Mesothelial cell of epicardium (in vitro differentiated cells): ENCODE results near the gene PRKN. TPM values are rescaled to one million over a fixed set of nuclear protein-coding genes. Genes with fewer than 3 reads are reported as not detected.

ENCODE experiments used
- DNase-seq, 2 experiments: peaks; one replicate each; pipeline ENCODE4 v3.0.0; 2021; ENCODE audit warnings: low spot score in 2 of 2; ENCODE audit not compliant: unreplicated experiment in 2 of 2
- H3K27ac Mint-ChIP-seq: 2 replicates; pipeline ENCODE4 v1.8.0; 2021; ENCODE audit warnings: mixed read lengths
- H3K27me3 Mint-ChIP-seq: 2 replicates; pipeline ENCODE4 v1.8.0; 2021; ENCODE audit warnings: low read depth, mixed read lengths
- H3K36me3 Mint-ChIP-seq: 2 replicates; pipeline ENCODE4 v1.8.0; 2021; ENCODE audit warnings: mixed read lengths
- H3K4me1 Mint-ChIP-seq: 2 replicates; pipeline ENCODE4 v1.8.0; 2021; ENCODE audit warnings: mixed read lengths
- H3K4me3 Mint-ChIP-seq: 2 replicates; pipeline ENCODE4 v1.8.0; 2021; ENCODE audit warnings: mild to moderate bottlenecking, moderate library complexity, mixed read lengths
- H3K9me3 Mint-ChIP-seq: 2 replicates; pipeline ENCODE4 v1.8.0; 2021; ENCODE audit warnings: mixed read lengths
- CTCF ChIP-seq: fragments of 200-600 bp; sonication (generic); IDR thresholded peaks from one replicate; pipeline ENCODE4 v1.5.0; 2021; ENCODE audit warnings: antibody characterized with exemption; ENCODE audit not compliant: unreplicated experiment
- total RNA-seq: library from RNA; stranded (reverse); gene quantifications from 3 replicates; pipeline ENCODE4 v1.2.1, GENCODE V29; 2021

The PRKN gene
- total RNA-seq, 1 donor from 2014 or later = 7.6 TPM

- H3K36me3 Mint-ChIP-seq = no peaks in the 10 kb centered on the region
- peaks cover 7% of the 10 kb centered on the region for H3K4me1 Mint-ChIP-seq
- TF ChIP-seq CTCF = no peak
- no peaks in the 10 kb centered on the region for H3K9me3 Mint-ChIP-seq
- peak overlapping the region; percentile 0 for H3K27ac Mint-ChIP-seq
- H3K27me3 Mint-ChIP-seq = no peaks in the 10 kb centered on the region
- no peak overlapping the region for H3K4me3 Mint-ChIP-seq
- DNase-seq = no peak
Measured at GRCh38 chr6:162157167-162157870, 570.2 kb downstream of the PRKN start.

- H3K4me3 Mint-ChIP-seq = no peak overlapping the region
- H3K27me3 Mint-ChIP-seq = no peaks in the 10 kb centered on the region
- peaks cover 7% of the 10 kb centered on the region for H3K4me1 Mint-ChIP-seq
- no peak overlapping the region for H3K27ac Mint-ChIP-seq
- no peak for DNase-seq
- TF ChIP-seq CTCF = no peak
- H3K36me3 Mint-ChIP-seq = no peaks in the 10 kb centered on the region
- H3K9me3 Mint-ChIP-seq = no peaks in the 10 kb centered on the region
Measured at GRCh38 chr6:162156146-162156545, 571.4 kb downstream of the PRKN start.

GRCh38 chr6:162154930-162155329, 572.6 kb downstream of the PRKN start:
- no peak for TF ChIP-seq CTCF
- Mint-ChIP-seq H3K4me3 (no peak overlapping the region), H3K27me3 (no peaks in the 10 kb centered on the region), H3K4me1 (peaks cover 7% of the 10 kb centered on the region), H3K36me3 (no peaks in the 10 kb centered on the region), H3K9me3 (no peaks in the 10 kb centered on the region), H3K27ac (no peak overlapping the region)
- DNase-seq = no peak

- H3K4me1 Mint-ChIP-seq = peaks cover 7% of the 10 kb centered on the region
- H3K36me3 Mint-ChIP-seq = no peaks in the 10 kb centered on the region
- no peaks in the 10 kb centered on the region for H3K9me3 Mint-ChIP-seq
- H3K27ac Mint-ChIP-seq = no peak overlapping the region
- no peak overlapping the region for H3K4me3 Mint-ChIP-seq
- DNase-seq = no peak
- no peaks in the 10 kb centered on the region for H3K27me3 Mint-ChIP-seq
- TF ChIP-seq CTCF = no peak
Measured at GRCh38 chr6:162154001-162154400, 573.6 kb downstream of the PRKN start.

DNA sequence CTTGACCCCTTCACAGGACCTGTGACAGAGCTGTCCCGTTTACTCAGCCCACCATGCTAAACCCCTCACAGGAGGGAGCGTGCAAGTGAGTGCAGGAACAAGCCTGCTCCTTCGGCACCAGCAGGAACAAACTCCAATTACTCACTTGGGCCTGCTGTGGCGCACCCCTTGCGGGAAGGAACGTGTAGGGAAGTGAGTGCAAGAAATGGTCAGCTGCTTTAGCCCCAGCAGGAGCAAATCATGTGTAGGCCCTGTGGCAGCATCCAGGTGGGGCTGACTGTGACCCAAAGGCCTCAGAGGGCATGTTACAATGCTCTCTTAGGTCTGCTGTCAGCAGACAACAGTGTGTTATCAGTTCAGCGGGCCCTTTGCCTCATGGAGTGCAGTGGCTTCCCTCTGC, 574.4 kb downstream of the PRKN start:
- H3K4me3 Mint-ChIP-seq = no peak overlapping the region
- no peak for TF ChIP-seq CTCF
- no peaks in the 10 kb centered on the region for H3K27me3 Mint-ChIP-seq
- peaks cover 7% of the 10 kb centered on the region for H3K4me1 Mint-ChIP-seq
- H3K36me3 Mint-ChIP-seq = no peaks in the 10 kb centered on the region
- H3K9me3 Mint-ChIP-seq = no peaks in the 10 kb centered on the region
- no peak for DNase-seq
- H3K27ac Mint-ChIP-seq = no peak overlapping the region
